CD4-positive, alpha-beta T cell treated with Interferon gamma for 1 hour (primary cell): Measurements from ENCODE around the gene STAG3.

Experiments used
- DNase-seq: peaks from one replicate; pipeline ENCODE4 v3.0.0-alpha.2; 2020

The STAG3 gene

DNA sequence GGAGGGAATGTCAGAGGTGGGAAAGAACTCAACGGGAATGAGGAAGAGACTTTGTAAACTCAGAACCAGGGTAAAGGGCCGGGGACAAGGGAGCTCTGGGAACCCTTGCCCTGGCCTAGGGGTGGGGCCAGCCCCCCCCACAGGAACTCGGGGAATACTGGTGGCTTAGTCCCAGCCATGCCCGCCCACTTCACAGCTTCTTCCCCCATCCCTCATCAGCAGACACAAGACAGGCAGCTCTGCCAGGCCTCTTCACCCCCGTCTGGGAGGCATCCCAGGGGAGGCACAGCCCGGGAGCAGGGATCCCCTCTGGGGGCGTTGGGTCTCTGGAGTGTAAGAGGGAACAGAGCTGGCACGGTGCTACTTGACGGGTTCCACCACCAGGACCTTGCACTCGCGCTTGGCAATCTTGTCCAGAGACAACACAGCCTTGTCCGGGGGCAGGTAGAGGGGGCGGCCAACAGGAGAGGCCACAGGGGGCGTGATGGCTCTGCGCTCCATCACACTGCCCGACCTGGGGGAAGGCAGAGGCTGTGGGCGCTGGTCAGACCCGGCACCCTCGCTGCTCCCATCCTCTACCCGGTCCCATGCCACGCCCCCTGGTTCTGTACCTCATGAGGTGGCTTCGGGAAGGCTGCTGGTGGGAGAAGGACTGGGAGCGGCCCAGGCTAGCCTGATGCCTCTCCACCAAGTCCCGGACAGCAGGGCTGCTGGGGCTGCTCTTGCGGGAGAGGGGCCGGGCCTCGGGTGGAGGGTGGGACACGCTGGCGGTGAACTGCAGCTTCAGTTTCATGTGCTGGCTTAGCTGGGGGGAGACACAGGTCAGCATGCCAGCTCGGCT is 22.8 kb upstream of the STAG3 start:
- no peak for DNase-seq

DNA sequence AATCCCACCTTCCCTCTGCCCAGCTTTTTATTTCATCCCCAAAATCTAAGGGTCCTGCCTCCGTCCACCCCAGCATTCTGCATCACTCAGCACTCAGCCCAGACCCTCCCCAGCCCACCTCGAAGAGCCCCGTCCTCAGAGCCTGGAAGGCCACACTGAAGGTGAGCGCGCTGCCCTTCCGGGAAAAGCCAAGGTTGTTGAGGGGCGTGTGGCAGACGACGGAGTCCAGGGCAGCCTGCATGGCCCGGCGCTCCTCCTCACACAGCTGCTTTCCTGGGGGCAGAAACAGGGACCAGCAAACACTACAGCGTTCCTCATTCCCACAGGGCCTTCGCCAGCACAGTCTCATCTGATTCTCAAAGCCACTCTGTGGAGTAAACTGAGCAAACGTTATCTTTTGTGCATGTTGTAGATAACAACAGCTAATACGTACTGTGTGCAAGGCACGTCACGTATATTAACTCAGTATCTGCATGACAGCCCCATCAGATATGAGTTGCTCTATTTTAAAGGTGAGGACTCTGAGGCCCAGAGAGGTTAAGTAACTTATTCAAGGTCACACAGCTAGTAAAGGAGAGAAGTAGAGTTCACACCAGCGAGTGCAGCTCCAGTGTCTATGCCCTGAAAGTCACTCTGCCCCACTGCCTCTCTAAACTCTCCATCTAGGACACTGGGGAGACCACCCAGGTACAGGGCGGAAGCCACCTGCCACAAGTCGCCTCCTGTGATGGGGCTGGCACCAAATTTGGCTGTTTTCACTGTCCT is 22.0 kb upstream of the STAG3 start:
- DNase-seq, result no peak

DNA sequence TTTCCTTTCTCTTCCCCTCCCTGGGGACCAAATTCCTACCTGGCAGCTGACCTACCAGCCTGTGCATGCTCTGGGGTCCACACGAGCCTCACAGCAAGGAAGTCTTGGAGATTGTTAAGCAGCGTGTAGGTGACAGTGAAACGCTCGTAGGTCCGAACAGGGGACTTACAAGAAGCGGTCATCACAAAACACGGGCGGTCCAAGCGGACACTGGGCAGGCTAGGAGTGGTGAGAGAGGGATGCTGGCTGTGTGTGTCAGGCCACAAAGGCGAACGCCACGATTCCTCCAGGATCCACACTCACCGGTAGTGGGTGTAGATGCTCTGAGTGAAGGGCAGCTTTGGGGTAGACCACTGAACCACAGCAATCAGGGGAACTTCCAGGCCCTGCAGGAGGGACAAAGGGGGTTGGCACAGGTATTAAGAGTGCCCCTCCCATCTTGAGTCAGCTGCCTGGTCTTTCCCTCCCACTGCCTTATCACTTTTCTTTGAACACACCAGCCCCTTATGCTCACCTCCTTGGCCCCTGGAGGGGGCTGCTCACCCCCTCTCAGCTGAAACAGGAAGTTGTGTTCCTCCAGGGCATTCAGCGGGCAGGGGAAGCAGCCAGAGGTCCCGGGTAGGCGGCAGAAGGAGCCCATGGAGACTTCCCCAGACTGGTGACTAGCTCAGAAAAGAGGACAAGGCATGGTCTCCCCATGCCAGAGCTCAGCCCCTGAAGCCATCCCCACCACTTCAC is 21.2 kb upstream of the STAG3 start:
- peak; percentile 16 for DNase-seq

DNA sequence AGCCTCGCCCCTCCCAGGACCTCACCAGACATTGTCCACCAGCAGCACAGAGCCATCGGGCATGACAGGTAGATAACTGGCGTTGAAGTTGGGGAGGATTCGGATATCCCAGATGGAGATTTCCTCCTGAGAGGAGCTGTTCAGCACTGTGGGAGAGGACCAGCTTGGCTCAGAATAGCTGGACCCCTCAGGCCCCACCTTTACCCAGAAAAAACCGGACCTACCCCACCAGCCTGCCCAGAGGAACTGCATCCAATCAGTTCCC is 20.7 kb upstream of the STAG3 start:
- DNase-seq, result no peak

DNA sequence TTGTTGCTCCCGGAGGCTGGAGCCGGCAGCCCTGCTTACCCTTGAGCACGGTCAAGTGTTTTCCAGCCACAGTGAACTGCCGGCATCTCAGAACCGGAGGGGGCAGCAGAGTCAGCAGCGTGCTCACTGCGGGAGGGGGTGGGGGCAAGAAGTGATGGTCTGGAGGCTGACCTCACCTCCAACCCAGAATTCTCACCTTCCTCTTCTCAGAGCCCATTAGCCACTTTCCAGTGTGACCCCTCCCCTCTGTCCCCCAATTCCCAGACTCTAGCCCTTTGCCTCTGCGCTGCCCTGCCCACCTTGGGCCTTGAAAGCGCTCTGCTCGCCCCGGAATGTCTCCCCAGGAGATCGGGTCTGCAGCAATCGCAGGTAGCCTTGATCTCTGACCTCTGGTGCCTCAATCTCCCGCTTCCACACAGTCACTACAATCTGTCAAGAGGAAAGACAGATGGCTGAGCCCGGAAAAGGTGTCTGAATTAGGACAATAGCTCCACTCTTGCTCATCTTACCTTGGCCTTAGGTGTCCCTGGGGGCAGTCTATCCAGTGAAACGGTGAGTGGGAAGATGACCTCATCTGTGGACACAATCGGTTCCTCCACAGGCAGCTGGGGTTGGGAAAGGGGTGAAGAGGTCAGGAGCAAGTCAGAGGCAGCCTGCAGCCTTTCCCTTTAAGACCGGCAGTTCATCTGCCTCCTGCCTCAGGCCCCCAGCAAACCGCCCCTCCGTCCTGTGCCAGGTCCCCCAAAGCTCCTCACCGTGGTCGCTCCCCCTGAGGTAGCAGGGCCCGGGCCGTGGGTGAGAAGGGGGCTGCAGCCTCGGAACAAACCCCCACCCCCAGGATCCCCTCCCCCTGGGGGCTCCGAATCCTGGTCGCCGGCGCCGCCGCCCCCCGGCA is 20.1 kb upstream of the STAG3 start:
- DNase-seq, result no peak

DNA sequence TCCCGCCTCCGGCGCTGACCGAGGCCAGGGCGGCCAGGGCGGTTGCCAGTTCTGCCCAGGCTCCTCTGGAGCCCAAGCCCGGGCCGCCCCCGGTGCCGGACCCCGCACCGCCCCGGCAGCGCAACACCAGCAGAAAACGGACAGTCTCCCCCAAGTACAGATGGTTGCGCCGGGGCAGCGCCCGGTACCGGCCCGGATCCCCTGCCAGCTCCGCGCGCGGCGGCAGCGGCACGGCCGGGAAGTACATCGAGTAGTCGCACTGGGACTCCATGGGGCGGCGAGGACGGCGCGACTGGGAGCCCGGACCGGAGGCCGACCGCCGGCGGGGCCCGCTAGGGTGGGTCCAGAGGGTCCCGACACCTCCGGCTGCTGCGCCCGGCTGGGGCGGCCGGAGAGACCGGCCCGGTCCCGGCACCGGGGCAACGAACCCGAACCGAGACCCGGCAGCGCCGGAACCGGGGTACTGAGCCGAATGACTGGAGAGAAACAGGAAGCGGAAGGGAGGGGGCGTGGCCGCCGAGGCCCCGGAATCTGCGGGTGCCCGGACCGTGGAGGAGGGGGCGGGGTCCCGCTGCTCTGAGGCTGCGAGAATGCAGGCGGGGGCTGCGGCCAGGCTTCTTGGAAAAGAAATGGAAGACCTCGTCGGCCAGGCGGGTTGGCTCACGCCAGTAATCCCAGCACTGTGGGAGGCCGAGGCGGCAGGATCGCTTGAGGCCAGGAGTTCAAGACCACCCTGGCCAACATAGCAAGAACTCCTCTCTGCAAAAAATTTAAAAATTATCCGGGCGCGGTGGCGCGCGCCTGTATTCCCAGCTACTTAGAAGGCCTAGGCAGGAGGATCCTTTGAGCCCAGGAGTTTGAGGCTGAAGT is 19.3 kb upstream of the STAG3 start, which contains the start of gene TRAPPC14:
TSS of gene TRAPPC14 (minus strand) at position 495 of the 870 bp plus-strand sequence. CDS start at position 271, 224 bp downstream.
- peak; percentile 85 for DNase-seq

DNA sequence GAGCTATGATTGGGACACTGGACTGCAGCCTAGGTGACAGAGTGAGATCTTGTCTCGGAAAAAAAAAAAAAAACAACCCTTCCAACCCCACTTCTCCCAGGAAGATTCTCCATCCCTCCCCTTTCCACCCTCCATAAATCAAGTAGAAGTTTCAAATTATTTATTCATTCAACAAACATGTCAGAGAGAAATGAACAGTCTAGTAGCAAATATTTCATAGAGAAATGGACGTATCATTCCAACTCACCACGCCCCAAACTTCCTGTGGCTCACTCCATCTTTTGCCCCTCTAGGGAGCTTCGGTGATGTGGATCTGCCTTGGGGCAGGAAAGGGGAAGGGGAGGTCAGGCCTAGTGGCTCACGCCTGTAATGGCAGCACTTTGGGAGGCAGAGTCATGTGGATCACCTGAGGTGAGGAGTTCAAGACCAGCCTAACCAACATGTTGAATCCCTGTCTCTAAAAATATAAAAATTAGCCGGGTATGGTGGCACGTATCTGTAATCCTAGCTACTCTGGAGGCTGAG is 18.6 kb upstream of the STAG3 start:
- no peak for DNase-seq

DNA sequence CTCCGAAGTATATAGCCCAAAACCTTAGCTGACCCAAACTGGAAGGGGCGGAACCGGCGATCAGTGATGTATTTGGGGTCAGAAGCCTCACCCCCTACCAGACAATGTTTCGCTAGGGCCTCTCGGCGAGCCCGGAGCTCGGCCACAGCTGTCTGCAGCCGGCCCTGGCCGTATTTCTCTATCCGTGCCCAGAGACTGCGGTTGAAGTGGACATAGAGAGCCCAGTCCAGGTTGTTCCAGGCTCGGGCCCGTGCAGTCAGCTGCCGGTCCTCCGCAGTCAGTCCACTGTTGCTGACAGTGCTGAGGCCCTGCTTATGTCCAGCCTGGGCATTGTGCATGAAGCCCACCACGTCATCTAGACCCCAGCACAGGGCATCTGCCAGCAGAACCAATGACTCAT is 17.7 kb upstream of the STAG3 start:
- DNase-seq, result no peak

DNA sequence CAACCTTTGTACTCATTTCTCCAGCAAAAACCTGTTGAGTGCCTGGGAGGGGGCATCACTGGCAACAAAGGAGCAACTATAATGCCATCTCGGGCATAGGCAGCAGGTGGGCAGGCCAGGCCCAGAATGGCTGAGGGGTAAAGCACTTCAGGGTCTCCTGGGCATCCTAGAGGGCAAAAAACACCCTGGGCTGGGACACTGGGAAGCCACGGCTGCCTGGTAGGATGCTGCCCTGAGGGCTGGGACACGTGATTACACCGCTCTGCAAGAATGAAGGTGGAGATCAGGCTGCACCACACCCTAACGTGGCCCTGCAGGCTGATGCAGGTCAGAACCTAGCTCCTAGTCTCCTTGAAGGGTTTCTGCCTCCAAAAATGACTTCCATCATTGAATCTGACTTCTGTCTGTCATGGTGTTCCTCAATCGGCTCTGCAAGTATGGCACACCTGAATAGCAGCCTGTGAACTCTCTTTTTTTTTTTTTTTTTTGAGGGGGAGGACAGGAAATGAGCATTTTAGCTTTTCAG is 14.6 kb upstream of the STAG3 start:
- no peak for DNase-seq

DNA sequence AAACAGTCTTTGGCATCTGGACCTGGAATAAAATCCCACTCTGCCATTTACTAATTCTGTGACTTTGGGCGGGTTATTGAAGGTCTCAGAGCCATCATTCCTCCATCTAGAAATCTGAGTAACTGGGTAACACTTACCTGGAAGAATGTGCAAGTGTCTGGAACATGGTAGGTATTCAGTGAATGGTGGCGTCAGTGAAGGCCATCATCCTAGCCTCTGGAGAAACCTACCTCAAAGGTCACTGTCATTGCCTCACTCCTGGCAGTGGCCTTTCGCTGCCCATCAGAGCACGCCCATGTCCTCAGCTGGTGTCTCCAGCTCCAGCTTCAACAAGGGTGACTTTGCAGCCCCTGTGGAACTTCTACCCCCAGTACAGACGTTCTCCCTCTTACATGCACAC is 13.8 kb upstream of the STAG3 start:
- no peak for DNase-seq

DNA sequence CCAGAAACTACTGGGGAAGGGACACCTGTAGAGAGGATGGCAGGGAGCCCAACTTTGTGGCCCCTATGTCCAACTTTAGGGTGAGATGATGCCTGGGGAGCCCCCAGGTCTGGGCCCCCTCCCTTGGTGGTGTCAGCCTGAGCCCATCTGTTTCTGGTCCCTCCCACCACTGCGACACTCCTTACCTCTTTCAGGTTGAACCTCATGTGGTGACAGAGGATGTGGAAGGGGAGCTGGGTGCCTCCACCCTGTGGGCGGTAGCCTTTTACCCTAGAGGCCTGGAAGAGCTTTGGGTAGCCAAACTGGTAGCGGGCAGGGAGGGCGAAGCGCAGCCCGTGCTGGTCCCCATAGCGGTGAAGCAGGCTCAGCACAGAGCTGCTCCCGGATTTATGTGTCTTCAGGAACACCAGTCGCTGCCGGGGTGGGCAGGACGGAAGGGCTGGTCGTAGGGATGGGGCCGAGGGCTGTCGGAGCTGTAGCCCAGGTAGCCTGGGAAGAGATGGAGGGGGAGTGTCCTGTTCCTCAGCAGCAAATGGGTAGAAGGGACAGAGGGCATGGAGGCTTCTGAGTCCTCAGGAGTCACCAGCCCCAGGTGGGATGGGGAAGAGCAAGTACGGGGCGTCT is 11.3 kb upstream of the STAG3 start:
- DNase-seq, result peak; percentile 20

DNA sequence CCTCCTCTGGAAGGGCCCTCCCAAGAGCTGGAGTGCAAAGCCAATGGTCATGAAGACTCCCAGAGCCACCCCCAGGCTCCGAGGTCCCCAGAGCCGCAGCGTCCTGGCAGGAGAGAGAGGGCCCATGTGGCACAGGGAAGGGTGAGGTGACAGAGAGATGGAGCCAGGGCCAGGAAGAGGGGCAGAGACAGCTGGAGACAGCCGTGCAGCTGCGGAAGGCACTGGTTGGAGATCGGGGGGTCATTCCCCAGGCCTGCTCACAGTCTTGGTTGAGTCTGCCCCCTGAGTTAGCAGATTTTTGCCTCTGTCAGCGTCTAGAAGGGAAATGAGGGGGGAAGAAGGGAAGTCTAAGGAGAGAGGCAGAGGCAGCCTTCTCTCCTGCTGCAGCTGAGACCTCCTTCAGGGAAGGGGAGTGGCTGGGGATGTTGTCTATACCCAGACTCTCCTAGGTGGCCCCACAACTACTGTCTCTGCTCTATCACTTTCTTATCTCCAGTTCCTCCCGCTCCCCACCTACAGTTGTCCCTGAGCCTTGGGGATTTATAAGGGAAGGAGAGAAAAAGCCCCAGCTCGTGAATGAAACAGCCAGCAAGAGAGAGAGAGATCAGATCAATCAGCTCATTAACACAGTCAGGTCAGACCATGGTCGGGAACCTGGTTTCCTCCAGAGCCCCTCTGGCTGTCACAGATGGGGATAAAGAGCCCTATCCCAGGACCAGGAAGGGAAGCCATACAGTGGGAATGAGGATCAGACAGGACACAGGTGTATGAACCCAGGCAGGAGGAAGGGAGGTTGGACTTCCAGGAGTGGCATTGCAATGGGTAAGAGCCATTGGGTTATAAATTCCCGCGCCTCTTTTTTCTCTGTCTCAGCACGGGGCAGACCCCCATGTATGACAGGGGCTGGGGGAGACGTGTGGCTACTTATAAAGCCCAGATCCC is 10.5 kb upstream of the STAG3 start:
- no peak for DNase-seq

DNA sequence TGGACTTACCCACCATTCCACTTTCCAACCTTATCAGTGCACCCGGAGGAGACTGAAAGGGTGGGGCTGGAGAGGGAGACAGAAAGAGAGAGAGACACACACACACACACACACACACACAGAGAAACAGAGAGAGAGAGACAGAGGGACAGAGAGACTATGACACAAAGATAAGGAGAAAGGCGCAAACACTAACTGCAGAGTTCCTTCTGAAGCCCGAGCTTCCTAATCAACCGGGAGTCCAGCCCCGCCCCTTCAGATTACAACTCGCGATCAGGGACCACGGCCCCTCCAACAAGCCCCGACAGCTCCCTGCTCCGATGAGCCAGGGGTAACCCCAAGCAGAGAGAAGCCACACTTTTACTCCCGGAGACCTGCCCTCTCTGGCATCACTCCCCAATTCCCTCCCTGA is 9.8 kb upstream of the STAG3 start:
- DNase-seq, result no peak

DNA sequence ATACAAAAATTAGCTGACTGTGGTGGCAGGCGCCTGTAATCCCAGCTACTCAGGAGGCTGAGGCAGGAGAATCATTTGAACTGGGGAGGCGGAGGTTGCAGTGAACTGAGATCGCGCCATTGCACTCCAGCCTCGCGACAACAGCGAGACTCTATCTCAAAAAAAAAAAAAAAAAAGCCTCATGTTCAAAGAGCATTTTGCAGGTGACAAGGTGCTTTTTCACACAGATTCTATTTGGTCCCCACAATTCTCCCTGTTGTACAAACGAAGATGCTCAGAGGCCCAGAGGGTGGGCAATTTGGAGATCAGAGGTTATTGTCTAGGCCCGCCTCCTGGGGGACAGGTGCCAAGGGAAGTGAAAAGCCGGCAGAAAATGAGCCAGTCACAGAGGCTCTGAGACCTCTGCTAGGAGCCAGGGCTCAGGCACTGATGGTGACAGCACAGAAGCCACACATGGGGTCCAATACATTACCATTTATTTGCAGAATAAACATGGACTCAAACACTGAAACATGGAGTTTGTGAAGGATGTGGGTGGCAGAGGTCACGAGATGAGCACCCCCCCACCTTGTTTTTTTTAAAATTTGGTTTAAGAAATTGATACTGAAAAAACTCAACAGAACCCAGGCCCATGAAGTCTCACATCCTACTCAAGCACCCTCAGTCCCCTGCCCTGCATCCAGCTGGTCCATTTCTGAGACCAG is 8.4 kb upstream of the STAG3 start:
- peak; percentile 16 for DNase-seq

DNA sequence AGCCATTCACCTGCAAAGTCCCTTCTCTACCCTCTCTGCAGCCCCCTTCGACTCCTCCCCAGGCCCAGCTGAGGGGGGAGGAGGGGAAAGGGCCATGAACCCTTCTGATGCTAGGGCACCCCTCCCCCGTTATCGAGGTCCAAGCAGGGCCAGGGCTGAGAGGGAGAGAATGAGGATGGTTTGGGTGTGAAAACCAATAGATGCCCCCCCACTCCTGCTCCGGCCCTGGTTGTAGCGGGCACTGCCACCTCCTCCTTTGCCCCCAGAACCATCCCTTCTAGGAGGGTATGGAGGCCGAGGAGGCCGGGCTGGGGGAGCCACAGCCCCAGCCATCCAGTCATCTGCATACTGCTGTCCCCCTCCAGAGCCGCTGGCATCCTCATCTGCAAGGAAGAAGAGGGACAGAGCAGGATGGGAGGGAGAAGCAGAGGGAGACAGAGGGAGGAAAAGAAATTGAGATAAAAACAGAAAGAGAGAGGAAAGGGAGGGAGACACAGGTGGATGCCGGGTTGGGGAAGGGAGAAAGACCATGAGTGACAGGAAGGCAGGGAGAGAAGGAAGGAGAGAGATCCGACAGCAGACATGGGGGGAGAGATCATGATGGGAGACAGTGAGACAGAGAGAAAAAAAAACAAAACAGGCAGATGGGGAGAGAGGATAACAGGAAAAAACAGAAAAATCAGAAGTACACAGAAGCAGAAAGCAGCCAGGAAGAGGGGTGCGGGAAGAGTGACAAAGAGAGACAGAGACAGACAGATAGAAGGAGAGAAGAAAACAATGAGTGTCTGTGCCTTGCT is 7.4 kb upstream of the STAG3 start:
- no peak for DNase-seq

DNA sequence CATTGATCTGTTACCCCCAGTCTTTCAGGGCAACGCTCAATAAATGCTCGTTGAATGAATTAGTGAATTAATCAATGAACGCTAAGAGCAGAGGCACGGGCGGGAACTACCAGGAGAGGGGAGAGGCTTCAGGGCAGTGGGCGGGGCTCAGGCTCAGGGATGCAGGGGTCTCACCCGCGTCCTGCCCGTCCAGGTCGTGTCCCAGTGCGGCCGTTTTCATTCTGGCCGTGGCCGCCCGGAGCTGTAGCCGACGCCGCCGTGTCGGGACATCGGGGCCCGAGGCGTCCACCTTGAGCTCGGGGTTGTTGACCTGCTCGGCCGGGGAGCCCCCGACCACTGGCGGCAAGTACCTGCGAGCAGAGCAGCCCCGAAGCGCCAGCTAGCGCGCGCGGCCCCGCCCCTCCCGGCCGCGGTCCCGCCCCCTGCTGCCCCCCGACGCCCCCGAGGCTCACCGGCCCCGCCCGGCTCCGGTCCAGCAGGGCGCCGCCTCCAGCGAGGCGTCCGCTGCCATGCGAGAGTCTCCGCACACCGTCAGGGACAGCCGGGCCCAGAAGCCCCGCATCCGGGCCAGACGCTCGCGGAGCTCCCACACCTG is 6.5 kb upstream of the STAG3 start:
- DNase-seq, result peak; percentile 40

DNA sequence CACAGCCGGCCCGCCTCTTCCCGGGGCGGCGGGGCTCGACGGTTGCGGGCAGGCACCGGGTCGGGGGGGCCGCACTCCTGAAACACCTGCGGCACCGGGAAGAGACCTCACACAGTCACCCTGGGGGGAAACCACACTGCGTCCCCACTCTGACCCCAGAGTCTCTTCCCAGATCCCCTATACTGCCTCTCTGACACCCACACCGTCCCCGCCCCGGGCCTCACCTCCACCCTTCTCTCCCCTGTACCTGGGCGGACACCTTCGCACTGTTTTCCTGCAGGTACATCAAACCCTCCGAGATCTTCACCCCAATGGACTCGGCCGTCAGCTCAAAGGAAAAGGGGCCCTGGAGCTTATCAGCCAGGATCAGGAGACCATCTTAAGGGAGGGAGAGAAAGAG is 5.9 kb upstream of the STAG3 start:
- DNase-seq, result no peak
